Thoracic aorta (tissue), 2 donors: ENCODE data around the gene CLDND2. TPM values are rescaled to one million over a fixed set of nuclear protein-coding genes. Genes with fewer than 3 reads are reported as not detected.
A peak's percentile ranks its signal among the peaks of the same experiment; 100 is the strongest.
"Not testable (repeated sequence)": the region's sequence is repeated elsewhere in the genome, so short reads cannot be mapped to it uniquely, and the experiment has no call there.

Source experiments
- ATAC-seq: fragments of 150-250 bp; one replicate; pipeline ENCODE4 v1.8.0; 2017; ENCODE audit warnings: low read depth; ENCODE audit not compliant: insufficient number of reproducible peaks, low FRiP score
- DNase-seq: peaks from one replicate; pipeline ENCODE4 v3.0.0-alpha.2; 2020; ENCODE audit warnings: low spot score
- H3K27ac ChIP-seq, 2 donors: fragments of 200-600 bp; sonication (generic); 1 replicate in 1 of 2; 2 replicates in 1 of 2; pipeline ENCODE4 v1.5.1; 2016; ENCODE audit warnings: mild to moderate bottlenecking in 2 of 2, moderate library complexity in 2 of 2
- H3K27me3 ChIP-seq: fragments of 200-600 bp; sonication (generic); replicated peaks from 2 replicates; pipeline ENCODE4 v1.6.0; 2016; ENCODE audit warnings: mild to moderate bottlenecking; ENCODE audit not compliant: insufficient read depth
- H3K36me3 ChIP-seq: fragments of 200-600 bp; sonication (generic); one replicate; pipeline ENCODE4 v1.5.1; 2016
- H3K4me1 ChIP-seq, 2 donors: fragments of 200-600 bp; sonication (generic); 1 replicate in 1 of 2; 2 replicates in 1 of 2; pipeline versions ENCODE4 v1.5.1 to v1.6.0; 2016; ENCODE audit warnings: low read depth in 2 of 2, mild to moderate bottlenecking in 1 of 2; ENCODE audit not compliant: control insufficient read depth in 1 of 2
- H3K4me3 ChIP-seq: fragments of 200-600 bp; sonication (generic); 2 replicates; pipeline ENCODE4 v1.5.1; 2016; ENCODE audit warnings: mild to moderate bottlenecking
- H3K9me3 ChIP-seq: fragments of 200-600 bp; sonication (generic); 2 replicates; pipeline ENCODE4 v1.5.1; 2016
- total RNA-seq, 2 donors: library from RNA; depleted of rRNA; stranded (reverse); fragments of >200 nt; gene quantifications; one replicate each; pipeline versions ENCODE4 v1.1.0 to v1.2.3, GENCODE V29; 2016
- TF ChIP-seq, protein P1 (sequence below): fragments of 200-600 bp; sonication (generic); IDR thresholded peaks from one replicate; pipeline ENCODE4 v1.5.1; 2019; ENCODE audit warnings: antibody characterized with exemption

Gene CLDND2
- total RNA-seq, 2 donors from 2014 or later = not detected

DNA sequence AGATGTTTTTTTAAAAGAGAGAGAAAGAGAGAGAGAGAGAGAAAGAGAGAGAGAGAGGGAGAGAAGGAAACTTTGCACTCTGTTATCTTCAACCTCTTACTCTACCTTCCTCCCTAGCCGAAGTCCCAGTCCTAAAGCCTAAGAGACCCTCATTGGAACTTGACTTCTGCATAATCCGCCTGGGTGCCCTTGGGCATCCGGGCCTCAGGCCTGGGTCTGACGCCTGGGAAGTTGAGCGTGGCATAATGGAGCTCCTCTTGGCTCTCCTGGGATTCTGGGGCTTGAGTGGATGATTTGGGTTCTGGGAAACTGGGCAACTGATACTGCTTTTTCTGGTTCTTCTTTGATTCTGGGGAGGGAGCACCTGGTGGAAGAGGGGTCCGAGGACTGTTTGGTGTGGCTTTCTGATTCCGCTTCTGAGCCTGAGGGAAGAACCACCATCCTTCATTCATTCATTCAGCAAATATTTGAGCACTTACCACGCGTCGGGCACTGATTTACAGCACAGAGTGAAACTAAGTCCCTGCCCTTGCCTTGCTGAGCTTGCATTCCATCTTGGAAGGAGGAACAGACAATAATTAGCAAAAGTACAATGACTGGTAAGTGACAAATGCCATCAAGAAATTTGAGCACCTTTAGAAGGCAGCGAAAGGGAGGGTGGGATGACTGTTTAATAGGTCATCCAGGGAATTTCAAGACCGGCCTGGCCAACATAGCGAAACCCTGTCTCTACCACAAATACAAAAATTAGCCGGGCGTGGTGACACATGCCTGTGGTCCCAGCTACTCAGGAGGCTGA is 42.3 kb upstream of the CLDND2 start:
- no peak for ATAC-seq
- H3K4me1 ChIP-seq = no peaks in the 10 kb centered on the region

DNA sequence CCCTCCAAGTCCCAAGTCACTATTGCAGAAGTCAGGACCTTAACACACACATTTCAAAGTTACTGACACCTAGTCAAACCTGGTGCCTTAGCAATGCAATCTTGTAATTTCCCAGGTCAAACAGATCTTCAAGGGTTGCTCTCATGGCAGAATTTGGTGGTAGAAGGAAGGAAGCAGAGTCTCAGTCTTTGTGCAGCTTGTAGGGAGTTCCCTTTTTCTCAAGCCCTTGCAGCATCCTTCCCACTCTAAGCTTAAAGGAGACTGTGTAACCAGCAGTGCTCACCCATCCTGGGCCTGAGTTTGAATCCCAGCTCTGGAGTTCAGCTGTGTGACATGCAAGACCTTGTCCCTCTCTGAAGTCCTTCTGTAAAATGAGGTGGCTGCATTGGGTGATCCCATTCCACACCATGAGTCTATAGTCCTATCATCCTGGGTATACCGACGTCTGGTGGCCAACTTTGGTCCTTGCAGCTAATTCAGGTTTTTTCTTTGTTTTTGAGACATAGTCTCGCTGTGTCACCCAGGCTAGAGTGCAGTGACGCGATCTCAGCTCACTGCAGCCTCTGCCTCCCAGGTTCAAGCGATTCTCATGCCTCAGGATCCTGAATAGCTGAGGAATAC is 38.8 kb upstream of the CLDND2 start:
- no peak for DNase-seq
- H3K4me3 ChIP-seq = no peak overlapping the region
- TF ChIP-seq, protein P1, sequence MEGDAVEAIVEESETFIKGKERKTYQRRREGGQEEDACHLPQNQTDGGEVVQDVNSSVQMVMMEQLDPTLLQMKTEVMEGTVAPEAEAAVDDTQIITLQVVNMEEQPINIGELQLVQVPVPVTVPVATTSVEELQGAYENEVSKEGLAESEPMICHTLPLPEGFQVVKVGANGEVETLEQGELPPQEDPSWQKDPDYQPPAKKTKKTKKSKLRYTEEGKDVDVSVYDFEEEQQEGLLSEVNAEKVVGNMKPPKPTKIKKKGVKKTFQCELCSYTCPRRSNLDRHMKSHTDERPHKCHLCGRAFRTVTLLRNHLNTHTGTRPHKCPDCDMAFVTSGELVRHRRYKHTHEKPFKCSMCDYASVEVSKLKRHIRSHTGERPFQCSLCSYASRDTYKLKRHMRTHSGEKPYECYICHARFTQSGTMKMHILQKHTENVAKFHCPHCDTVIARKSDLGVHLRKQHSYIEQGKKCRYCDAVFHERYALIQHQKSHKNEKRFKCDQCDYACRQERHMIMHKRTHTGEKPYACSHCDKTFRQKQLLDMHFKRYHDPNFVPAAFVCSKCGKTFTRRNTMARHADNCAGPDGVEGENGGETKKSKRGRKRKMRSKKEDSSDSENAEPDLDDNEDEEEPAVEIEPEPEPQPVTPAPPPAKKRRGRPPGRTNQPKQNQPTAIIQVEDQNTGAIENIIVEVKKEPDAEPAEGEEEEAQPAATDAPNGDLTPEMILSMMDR = peak; percentile 10
- H3K9me3 ChIP-seq = peaks cover under 1% of the 10 kb centered on the region
- no peaks in the 10 kb centered on the region for H3K4me1 ChIP-seq
- H3K27ac ChIP-seq = no peak overlapping the region
- H3K36me3 ChIP-seq = no peaks in the 10 kb centered on the region
- ATAC-seq = no peak
- H3K27me3 ChIP-seq = no peaks in the 10 kb centered on the region

More for the DNA sequence above, 42.3 kb upstream of the CLDND2 start:
- Histone ChIP-seq H3K27me3 (no peaks in the 10 kb centered on the region), H3K36me3 (no peaks in the 10 kb centered on the region), H3K4me3 (no peak overlapping the region), H3K9me3 (no peaks in the 10 kb centered on the region), H3K27ac (no peak overlapping the region)
- TF ChIP-seq, protein P1 = no peak
- no peak for DNase-seq

DNA sequence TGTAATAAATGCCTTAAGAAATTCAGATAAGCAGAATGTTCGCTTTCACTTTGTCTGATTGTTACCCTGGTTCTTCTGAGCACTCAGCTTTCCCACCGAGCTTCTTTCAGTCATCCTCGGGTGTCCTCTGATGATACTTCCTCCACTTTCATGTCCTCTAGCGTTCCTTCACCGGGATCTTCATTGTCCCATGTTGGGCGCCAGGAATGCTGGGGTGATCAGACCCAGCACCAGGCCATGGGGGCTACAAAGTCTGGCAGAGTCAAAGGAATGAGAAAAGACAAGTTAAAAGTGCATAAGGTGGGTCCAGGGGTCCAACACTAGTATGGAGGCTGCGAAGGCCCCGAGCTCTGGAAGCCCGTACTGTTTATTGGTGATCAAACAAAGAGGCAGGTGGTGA is 33.3 kb upstream of the CLDND2 start:
- no peak for ATAC-seq

GRCh38 chr19:51399936-51400335 is 31.1 kb upstream of the CLDND2 start:
- not testable (repeated sequence) for H3K36me3 ChIP-seq, H3K9me3 ChIP-seq, H3K27ac ChIP-seq, H3K27me3 ChIP-seq, H3K4me1 ChIP-seq, DNase-seq, ATAC-seq, H3K4me3 ChIP-seq

More for the DNA sequence above, 33.3 kb upstream of the CLDND2 start:
- Histone ChIP-seq H3K9me3 (peaks cover 7% of the 10 kb centered on the region), H3K4me1 (no peaks in the 10 kb centered on the region), H3K27ac (no peak overlapping the region), H3K36me3 (no peaks in the 10 kb centered on the region), H3K27me3 (no peaks in the 10 kb centered on the region), H3K4me3 (no peak overlapping the region)
- TF ChIP-seq, protein P1 = no peak
- no peak for DNase-seq

DNA sequence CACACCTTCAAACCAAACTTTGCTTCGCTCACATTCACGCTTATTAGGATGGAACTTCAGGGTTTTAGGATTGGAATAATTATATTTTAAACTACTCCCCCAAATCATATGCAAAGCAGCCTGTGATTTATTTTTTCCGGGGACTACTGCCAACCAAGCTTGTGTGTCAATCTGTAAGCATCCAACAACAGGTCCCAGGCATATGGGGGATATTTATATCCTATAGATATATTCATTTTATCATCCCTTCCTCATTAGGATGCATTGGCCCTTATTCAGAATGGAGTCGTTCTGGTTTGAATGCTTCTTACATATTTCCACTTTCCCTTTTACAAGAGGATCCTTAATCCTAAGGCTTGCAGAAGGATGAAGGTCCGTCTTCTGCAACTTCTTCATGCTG is 30.4 kb upstream of the CLDND2 start:
- no peaks in the 10 kb centered on the region for H3K27me3 ChIP-seq
- no peak overlapping the region for H3K4me3 ChIP-seq
- DNase-seq (no peak), ATAC-seq (no peak)
- peaks cover 0 to 7% of the 10 kb centered on the region in 2 donors for H3K4me1 ChIP-seq
- peaks cover 7% of the 10 kb centered on the region for H3K9me3 ChIP-seq
- no peaks in the 10 kb centered on the region for H3K36me3 ChIP-seq
- TF ChIP-seq, protein P1 = no peak
- H3K27ac ChIP-seq = no peak overlapping the region
